Activated CD8-positive, alpha-beta memory T cell treated with anti-CD3 and anti-CD28 coated beads for 24 hours (primary cell): Measurements from ENCODE around the gene ZNF98.

Source experiments
- DNase-seq: peaks from one replicate; pipeline ENCODE4 v3.0.0-alpha.2; 2020

Gene ZNF98

GRCh38 chr19:22422211-22422610 is at the start of gene ZNF98:
ZNF98 (minus strand) TSS chr19:22422346; CDS start chr19:22422224, 122 bp downstream.
- DNase-seq = no peak

- no peak for DNase-seq
Measured at GRCh38 chr19:22446605-22447004, 24.5 kb upstream of the ZNF98 start.

DNA sequence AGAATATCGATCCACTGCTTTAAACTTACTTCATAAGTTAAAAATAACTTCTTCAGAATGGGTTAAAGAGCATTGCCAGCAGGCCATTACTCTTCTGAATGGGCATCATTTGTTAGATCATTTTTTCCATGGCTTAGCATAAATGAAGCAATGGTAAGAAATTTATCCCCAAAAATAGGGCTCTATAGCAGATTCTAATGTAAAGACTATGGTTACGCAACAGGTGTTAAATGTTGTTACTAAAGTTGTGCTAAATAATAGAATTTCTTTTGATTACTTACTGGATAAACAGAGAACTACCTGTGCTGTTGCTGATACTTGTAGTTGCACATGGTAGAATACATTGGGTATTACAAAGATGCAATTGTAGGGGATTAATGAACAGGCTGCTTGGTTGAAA is 15.9 kb upstream of the ZNF98 start:
- DNase-seq = no peak

- DNase-seq = no peak
Measured at GRCh38 chr19:22427960-22428913, 6.1 kb upstream of the ZNF98 start.

- no peak for DNase-seq
Measured at GRCh38 chr19:22427547-22427946, 5.4 kb upstream of the ZNF98 start.

DNA sequence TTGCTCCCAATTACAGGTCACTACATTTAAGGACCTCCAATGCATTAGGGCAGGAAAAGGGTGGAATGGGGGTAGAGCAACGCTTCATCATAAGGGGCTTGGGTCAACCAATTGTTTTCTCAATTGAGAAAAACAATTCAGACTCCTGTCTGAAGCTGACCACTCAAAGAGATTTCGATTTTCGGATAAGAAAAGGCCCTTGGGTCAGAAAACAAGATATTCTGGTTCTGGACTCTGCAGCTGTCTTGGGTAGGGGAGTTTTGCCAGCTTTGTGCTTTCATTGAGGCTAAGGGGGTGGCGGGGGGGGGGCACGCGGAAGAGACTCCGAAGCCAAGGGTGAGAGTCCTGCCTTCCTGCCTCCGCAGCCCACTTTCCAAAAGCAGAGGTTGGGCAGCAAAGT is 4.8 kb upstream of the ZNF98 start:
- no peak for DNase-seq

- no peak for DNase-seq
Measured at GRCh38 chr19:22421797-22422196, 349 bp downstream of the ZNF98 start.

DNA sequence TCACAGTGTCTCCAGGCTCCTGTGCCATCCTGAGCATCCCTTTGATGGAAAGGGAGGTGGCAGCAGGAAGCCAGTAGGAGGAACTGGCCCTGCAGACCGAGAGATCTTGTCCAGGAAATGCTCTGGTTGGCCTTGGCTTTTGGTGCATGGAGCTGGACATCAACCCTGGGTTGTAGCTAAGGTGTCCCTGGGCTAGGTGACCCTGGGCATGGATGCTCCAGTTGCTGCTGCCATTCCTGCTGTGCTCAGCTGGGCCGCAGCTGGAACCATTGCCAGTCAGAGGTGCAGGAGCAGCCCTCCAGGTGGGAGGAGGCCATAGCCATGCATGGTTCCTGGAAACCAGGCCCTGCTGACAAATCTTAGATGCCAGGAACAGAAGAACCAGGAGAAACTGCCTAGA is 67.5 kb downstream of the ZNF98 start:
- DNase-seq = no peak
